Stimulated activated CD4-positive, alpha-beta T cell treated with anti-CD3 and anti-CD28 coated beads, Interleukin-1b, Interleukin-23, amount 100 ng/mL, for 1 hour (primary cell): Measurements from ENCODE around the gene COL4A2.
"Not testable (repeated sequence)": the region's sequence is repeated elsewhere in the genome, so short reads cannot be mapped to it uniquely, and the experiment has no call there.

Experiments used
- DNase-seq, 2 donors: peaks; one replicate each; pipeline ENCODE4 v3.0.0-alpha.2; 2020; ENCODE audit warnings: low read depth in 2 of 2

Gene COL4A2

DNA sequence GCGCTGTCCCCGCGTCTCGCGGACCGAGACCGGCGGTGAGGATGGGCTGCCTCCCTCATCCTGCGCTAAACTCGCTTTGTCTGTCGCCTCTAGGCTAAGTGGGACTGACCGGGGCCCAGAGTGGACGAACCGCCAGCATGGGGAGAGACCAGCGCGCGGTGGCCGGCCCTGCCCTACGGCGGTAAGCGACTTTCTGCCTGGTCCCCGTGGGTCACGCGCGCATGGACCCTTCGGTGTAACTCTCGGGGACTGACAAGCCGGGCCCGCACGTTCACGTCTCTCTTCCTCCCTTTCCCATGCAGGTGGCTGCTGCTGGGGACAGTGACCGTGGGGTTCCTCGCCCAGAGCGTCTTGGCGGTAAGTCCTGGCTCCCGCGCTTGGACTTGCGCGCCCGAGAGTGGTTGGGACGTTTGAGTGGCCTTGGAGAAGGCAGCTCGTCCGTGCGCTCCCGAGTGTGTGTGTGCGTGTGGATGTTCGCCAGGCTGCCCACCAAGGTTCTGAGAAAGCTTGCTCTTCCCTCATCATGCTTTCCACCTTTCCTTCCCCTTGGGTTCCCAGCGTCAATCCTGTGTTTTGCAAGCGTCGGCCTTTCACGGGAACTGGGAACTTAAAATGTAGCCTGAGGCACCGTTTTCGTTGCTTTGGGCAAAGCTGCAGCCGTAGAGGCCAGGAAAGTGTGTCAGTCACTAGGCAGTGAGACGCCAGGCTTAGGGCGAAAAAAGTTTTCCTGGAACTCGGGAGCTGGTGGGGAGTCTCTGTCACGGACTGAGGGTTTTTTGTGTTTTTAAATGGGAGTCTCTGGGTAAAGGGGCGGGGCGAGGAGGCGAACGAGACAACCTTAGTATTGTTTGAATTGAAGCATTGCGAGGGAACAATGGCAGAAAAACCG, 927 bp downstream of the COL4A2 start:
- no peak for DNase-seq

DNA sequence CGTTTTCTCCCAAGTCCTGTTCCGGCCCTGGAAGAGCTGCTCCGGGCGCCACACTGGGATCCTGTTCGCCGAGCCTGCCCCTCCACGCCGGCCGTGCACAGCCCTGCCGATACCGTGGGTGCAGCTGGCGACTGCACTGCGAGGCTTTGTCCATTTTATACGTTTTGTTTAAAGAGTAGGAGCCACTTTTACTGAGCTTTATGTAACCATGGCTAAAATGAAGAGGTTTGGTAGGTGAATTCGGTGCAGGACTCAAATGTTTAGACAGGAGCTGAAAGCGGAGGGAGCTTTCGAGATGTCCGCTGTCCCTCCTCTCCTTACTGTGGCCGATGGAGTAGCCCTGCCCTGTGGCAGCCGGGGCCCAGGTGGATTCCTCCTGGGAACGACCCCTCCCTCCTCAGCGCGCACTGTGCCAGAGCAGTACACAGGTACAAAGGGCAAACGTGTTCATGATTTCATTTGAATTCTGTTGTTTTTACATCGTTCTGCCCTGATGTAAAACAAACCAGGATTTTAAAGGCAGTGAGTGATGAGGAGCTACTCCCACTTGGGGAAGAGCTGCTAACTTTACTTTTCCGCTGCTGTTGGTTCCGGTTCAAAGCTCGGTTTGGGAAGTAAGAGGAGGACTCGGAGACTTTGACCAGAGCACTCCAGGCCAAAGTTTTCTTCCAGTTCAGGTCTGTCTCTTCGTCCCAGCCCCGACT, 1.7 kb downstream of the COL4A2 start:
- no peak for DNase-seq

DNA sequence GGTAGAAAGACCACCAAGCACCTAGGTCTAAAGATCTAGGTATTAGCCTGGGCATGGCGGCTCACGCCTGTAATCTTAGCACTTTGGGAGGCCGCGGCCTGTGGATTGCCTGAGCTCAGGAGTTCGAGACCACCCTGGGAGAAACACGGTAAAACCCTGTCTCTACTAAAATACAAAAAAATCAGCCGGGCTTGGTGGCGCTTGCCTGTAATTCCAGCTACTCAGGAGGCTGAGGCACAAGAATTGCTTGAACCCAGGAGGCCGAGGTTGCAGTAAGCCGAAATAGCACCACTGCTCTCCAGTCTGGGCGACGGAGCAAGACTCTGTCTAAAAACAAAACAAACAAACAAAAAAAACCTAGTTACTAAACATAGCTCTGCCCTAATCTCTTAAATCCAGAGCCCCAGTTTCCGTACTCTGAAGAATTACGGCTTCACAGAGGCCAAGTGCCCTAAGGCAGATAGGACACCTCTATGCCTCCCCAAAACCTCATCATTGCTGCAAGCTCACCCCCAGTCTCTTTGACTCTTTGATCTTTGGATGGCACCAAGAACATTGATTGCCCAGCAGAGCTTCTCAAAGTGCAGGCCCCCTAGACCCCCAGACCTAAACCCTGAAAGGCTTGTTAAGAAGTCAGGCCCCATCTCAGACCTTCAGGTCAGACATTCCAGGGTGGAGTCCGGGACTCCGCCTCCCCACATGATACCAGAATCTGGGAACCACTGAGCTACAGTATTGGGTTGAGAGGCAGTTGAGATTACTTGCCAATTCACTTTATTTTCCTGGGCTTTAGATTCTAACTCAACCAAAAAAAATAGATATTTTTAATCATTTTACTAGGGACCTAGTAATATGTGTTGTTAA, 2.8 kb downstream of the COL4A2 start:
- DNase-seq: no peak

DNA sequence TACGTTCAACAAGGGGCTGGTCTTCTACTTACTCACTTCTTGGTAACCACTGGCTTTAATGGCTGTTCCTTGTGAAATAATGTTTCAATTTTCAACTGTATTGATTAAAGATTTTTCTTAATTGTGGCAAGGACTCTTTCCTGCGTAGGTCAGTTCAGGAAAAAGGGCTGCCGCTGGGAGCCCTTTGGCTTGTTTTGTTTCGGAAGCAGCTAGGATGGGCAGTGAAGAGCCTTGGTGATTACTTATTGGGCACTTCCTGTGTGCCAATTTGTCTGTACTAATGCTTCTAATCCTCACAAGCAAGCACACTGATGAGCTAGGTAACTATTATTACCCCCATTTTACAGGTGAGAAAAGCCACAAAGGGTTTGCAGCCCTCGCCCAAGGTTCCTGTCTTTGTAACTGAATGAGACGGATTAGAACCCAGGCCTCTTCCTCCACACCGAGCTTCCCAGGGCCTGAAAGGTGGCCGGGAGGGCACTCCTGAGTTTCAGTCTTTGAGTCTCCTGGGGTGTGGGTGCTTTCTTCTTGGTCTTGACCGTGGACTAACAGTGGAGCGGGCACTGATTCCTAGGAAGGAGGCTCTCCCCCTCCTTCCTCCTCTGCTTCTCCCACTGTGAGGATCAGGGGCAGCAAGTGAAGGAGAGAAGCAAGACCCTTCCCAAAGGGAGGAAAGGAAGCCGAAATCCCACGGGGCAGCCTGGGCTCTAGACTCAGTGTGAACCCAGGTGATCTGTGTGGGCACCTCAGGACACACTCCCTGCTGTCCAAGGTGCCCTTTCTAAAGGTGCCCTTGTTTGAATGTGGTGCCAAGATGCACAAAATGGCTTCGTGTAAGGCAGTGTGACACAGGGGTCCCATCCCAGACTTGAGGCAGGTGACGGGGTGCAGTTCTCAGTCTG, 3.7 kb downstream of the COL4A2 start:
- no peak for DNase-seq

- no peak for DNase-seq
Observed at GRCh38 chr13:110311443-110312338, 4.6 kb downstream of the COL4A2 start.

GRCh38 chr13:110312339-110313031, 5.4 kb downstream of the COL4A2 start:
- no peak for DNase-seq

DNA sequence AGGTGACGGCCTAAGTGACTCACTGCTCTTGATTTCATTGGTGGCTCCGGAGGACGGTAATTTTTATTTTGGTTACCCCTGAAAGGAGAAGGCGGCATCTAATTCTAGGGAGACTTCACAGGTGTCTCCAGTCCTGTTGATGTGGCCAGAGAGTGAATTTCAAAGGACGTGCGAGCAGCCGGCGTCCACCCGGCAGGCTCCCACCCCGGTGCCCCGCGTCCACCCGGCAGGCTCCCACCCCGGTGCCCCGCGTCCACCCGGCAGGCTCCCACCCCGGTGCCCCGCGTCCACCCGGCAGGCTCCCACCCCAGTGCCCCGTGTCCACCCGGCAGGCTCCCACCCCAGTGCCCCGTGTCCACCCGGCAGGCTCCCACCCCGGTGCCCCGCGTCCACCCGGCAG, 6.2 kb downstream of the COL4A2 start:
- not testable (repeated sequence) for DNase-seq

- DNase-seq: not testable (repeated sequence)
Observed at GRCh38 chr13:110313733-110314132, 6.6 kb downstream of the COL4A2 start.

DNA sequence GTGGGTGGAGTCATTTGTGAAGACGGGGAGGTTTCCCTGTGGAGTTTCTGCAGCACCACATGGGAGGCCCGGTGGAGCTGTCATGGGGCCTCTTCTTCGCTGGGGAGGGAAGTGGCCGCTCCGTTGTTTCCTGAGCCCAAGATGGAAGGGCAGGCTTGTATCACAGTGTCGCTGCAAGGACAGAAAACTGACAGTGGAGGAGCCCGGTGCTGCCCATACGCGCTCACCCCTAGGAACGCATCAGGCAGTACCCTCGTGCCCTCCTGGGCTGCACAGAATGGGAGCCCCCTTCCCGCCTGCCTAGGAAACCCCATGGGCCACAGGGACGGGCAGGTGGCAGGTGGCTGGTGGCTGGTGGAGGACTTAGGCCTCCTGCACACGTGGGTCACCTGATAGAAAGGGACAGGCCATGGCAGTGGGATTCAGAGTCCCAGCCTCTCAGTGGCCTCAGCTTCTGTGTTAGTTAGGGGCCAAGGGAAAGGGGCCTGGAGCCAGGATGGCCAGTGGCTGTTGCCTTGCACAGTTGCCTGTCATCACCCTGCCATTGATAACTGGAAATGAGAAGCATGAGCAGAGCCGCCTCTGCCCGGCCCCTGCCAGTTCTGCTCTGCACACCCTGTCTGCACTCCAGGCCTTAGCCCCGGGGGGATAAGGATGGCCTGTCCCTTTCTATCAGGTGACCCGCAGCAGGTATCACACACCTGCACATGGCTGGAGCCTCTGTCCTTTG, 7.6 kb downstream of the COL4A2 start:
- no peak for DNase-seq

DNA sequence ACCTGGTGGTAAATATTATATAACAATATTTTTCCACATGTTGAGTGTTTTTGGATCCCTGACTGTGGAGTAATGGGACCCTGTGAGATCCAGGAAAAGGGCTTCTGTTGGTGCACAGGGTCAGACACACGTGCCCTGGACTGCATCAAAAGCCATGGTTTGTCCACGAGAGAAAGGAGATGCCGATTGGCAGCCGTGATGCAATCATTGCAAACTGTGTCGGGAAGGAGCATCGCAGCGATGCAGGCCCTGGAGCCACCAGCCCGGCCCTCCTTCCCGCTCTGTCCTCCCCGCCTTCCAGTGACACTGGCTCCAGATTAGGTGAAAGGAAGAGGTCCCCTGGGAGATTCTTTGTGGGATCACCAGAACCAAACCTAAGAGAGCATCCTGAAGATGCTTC, 9.1 kb downstream of the COL4A2 start:
- no peak for DNase-seq

DNA sequence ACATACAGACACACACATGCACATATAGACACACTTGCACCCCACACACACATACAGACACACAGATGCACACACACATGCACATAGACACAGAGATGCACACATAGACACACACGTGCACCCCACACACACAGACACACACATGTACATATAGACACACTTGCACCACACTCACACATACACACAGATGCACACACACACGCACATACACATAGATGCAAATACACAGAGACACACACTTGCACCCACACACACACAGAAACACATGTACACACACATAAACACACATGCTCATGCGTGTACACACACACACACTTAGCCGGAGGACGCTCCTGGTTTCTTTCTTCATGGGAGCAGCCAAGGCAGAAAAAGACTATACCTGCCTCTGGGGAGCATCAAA, 10.0 kb downstream of the COL4A2 start:
- DNase-seq: no peak

DNA sequence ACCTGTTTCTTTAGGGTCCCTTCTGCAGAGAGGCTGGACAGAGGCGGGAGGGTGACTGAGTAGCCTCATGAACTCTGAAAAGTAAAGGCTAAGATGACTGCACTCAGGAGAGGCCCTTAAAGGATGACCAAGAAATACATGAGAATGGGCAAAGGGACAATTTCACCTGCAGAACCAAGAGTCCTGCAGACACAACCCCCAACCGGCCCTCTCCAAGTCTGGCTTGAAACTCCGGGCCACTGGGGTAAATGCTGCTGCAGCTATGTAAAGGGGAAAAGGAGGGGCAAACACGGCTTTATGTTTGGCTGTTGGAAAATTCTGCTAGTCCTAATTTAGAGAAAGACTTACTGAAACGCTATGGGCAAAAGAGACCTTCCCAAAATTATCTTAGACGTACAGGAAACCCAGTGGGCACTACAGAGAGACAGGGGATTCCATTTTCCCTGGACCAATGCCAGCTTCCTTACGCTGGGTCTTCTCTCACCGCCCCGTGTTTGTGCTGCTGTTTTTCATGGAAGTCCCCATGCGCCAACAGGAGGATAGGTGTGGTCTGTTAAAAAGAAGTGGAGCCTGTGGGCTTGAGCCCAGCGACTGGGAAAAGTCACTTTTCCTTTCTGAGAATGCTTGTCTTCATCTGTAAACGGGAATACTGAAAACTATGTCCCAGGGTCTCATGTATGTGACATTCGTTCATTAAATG, 10.6 kb downstream of the COL4A2 start:
- DNase-seq: no peak

GRCh38 chr13:110318920-110319319, 11.8 kb downstream of the COL4A2 start:
- DNase-seq: no peak

DNA sequence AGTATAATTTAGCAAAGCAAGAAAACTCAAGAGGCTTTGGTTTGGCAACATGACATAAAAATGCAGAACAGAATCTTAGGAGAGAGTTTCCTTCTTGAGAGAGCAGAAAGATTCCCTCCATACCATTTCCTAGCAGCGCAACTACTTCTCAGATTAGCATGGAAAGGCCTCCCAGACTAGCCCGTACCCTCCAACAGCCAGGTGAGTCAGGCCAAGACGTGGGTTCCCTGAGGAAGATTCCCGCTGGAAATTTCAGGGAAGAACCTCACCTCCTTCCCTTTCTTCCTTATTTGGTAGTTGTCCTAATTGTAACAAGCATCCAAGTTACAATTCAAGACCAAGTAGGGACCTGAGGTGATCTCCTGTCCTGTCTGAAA, 12.3 kb downstream of the COL4A2 start:
- no peak for DNase-seq

DNA sequence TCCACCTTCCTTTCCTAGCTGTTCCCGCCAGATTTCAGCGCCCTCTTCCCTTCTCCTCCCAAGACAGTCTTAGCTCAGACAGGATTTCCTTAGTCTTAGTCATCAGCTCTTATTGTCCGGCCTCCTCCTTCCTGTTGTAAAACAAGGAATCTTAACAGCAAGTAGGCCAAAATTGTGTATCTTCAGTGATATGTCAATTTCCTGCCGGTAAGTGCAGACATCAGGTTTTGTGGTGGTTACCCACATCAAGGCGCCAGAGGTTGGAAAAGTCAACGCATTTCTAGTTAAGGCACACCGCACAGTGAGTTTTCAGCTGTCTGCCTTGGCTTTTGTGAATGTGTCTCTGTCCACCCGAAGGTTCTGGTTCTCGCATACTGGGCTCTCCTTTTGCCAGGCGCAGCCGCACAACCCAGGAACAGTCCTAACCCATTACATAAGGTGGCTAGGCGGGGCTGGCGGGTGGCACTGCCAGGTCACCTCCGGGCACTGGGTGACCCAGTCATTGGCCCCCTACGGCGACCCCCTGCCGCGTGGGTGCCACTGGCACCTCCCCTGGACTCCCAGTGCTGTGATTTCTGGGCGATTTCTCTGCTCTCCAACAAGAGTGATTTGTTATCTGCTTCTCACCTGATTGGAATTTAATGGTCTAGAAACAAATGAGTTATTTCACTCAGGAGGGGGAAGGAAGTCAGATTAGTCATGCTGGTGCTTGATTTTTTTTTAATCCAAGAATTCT, 12.9 kb downstream of the COL4A2 start:
- no peak for DNase-seq

GRCh38 chr13:110320645-110321044, 13.6 kb downstream of the COL4A2 start:
- DNase-seq: no peak

DNA sequence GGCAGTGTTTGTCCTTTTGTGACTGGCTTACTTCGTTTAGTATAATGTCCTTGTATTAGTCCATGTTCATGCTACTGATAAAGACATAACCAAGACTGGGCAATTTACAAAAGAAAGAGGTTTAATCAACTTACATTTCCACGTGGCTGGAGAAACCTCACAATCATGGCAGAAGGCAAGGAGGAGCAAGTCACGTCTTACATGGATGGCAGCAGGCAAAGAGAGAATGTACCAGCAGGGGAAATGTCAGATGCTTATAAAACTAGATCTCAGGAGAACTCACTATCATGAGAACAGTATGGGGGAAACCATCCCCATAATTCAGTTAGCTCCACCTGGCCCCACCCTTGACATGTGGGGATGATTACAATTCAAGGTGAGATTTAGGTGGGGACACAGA, 14.5 kb downstream of the COL4A2 start:
- DNase-seq: not testable (repeated sequence)
